Hematopoietic multipotent progenitor cell (in vitro differentiated cells): ENCODE measurements around the gene LCP1. TPM values are rescaled to one million over a fixed set of nuclear protein-coding genes. Genes with fewer than 3 reads are reported as not detected.

Experiments used
- DNase-seq, 3 donors: peaks; one replicate each; pipeline ENCODE4 v3.0.0-alpha.2; 2011 to 2015; ENCODE audit warnings: low read depth in 2 of 3, low spot score in 2 of 3
- total RNA-seq: library from RNA; depleted of rRNA; stranded (reverse); fragments of >200 nt; gene quantifications from one replicate; pipeline ENCODE4 v1.2.3, GENCODE V29; 2012

The LCP1 gene
- total RNA-seq, 1 donor: 179 TPM

- peak in 2 of 3 donors; percentile 82 to 87 for DNase-seq
These were observed 21.4 kb downstream of the LCP1 start for GRCh38 chr13:46160471-46161066.

GRCh38 chr13:46160065-46160464, 21.9 kb downstream of the LCP1 start:
- no peak for DNase-seq

GRCh38 chr13:46158983-46159382, 23.0 kb downstream of the LCP1 start:
- DNase-seq: no peak

- no peak for DNase-seq
These were observed 23.8 kb downstream of the LCP1 start for GRCh38 chr13:46158222-46158621.

- peak in 1 of 3 donors; percentile 38 for DNase-seq
These were observed 27.7 kb downstream of the LCP1 start for GRCh38 chr13:46154136-46154801.

GRCh38 chr13:46152627-46153328, 29.2 kb downstream of the LCP1 start:
- DNase-seq: no peak

- no peak for DNase-seq
These were observed 31.8 kb downstream of the LCP1 start for GRCh38 chr13:46150134-46150693.

- DNase-seq: no peak
These were observed 32.5 kb downstream of the LCP1 start for GRCh38 chr13:46149272-46150133.

- DNase-seq: no peak
These were observed 35.1 kb downstream of the LCP1 start for GRCh38 chr13:46146898-46147297.

- no peak for DNase-seq
These were observed 36.0 kb downstream of the LCP1 start for GRCh38 chr13:46145950-46146349.

GRCh38 chr13:46145135-46145534, 36.8 kb downstream of the LCP1 start:
- no peak for DNase-seq

- DNase-seq: no peak
These were observed 38.7 kb downstream of the LCP1 start for GRCh38 chr13:46143184-46143701.

GRCh38 chr13:46142776-46143175, 39.2 kb downstream of the LCP1 start:
- no peak for DNase-seq

GRCh38 chr13:46140044-46140443, 41.9 kb downstream of the LCP1 start:
- DNase-seq: no peak

GRCh38 chr13:46137627-46138317, 44.2 kb downstream of the LCP1 start:
- DNase-seq: no peak

GRCh38 chr13:46136688-46137087, 45.3 kb downstream of the LCP1 start:
- no peak for DNase-seq

- no peak for DNase-seq
These were observed 46.9 kb downstream of the LCP1 start for GRCh38 chr13:46134961-46135522.

- no peak for DNase-seq
These were observed 47.5 kb downstream of the LCP1 start for GRCh38 chr13:46134494-46134893.

GRCh38 chr13:46132109-46132508, 49.9 kb downstream of the LCP1 start:
- DNase-seq: no peak

GRCh38 chr13:46131705-46132104, 50.3 kb downstream of the LCP1 start:
- DNase-seq: no peak
